GM23338 (cell line): Measurements from ENCODE around the gene PSAPL1. TPM values are rescaled to one million over a fixed set of nuclear protein-coding genes. Genes with fewer than 3 reads are reported as not detected.

Source experiments
- ATAC-seq: fragments of 200-7000 bp; cut with Tn5 transposase; 3 replicates; pipeline ENCODE4 v1.9.1; 2020
- DNase-seq: peaks from one replicate; pipeline ENCODE4 v3.0.0-alpha.2; 2015; ENCODE audit warnings: low spot score
- H2AFZ ChIP-seq: fragments of 200-600 bp; sonication (generic); 2 replicates; pipeline ENCODE4 v1.8.0; 2016; ENCODE audit warnings: antibody characterized with exemption, mild to moderate bottlenecking, moderate library complexity
- H3F3A ChIP-seq: fragments of 200-600 bp; sonication (generic); replicated peaks from 2 replicates; pipeline ENCODE4 v1.8.0; 2017; ENCODE audit warnings: antibody characterized with exemption, mixed run types, low read depth
- H3K27ac ChIP-seq: fragments of 200-600 bp; sonication (generic); 2 replicates; pipeline ENCODE4 v1.6.1; 2016; ENCODE audit warnings: low read depth
- H3K27me3 ChIP-seq: fragments of 200-600 bp; sonication (generic); 2 replicates; pipeline ENCODE4 v1.8.0; 2016; ENCODE audit warnings: mild to moderate bottlenecking, mixed run types, moderate library complexity; ENCODE audit not compliant: insufficient read depth
- H3K36me3 ChIP-seq: fragments of 200-600 bp; sonication (generic); 2 replicates; pipeline ENCODE4 v1.8.0; 2016; ENCODE audit warnings: mild to moderate bottlenecking; ENCODE audit not compliant: insufficient read depth
- H3K4me1 ChIP-seq: fragments of 200-600 bp; sonication (generic); 2 replicates; pipeline ENCODE4 v1.8.0; 2016; ENCODE audit warnings: mild to moderate bottlenecking, moderate library complexity; ENCODE audit not compliant: insufficient read depth
- H3K4me2 ChIP-seq: fragments of 200-600 bp; sonication (generic); 2 replicates; pipeline ENCODE4 v1.7.1; 2017; ENCODE audit warnings: mixed run types
- H3K4me3 ChIP-seq: fragments of 200-600 bp; sonication (generic); 2 replicates; pipeline ENCODE4 v1.6.1; 2016; ENCODE audit warnings: mixed run types
- H3K79me2 ChIP-seq: fragments of 200-600 bp; sonication (generic); replicated peaks from 2 replicates; pipeline ENCODE4 v1.8.0; 2017; ENCODE audit warnings: mild to moderate bottlenecking; ENCODE audit not compliant: insufficient read depth
- H3K9me2 ChIP-seq: fragments of 200-600 bp; sonication (generic); 2 replicates; pipeline ENCODE4 v1.8.0; 2017; ENCODE audit not compliant: insufficient read depth
- H4K20me1 ChIP-seq: fragments of 200-600 bp; sonication (generic); replicated peaks from 2 replicates; pipeline ENCODE4 v1.8.0; 2017; ENCODE audit warnings: mild to moderate bottlenecking; ENCODE audit not compliant: insufficient read depth
- H3K27ac Mint-ChIP-seq: 2 replicates; pipeline ENCODE4 v1.8.0; 2020; ENCODE audit warnings: inconsistent platforms, mild to moderate bottlenecking, moderate library complexity, mixed read lengths
- H3K27me3 Mint-ChIP-seq: 3 replicates; pipeline ENCODE4 v1.8.0; 2022; ENCODE audit warnings: low read depth, mild to moderate bottlenecking, moderate library complexity, mixed read lengths, inconsistent platforms; ENCODE audit not compliant: insufficient read depth, poor library complexity
- H3K36me3 Mint-ChIP-seq: 3 replicates; pipeline ENCODE4 v1.8.0; 2021; ENCODE audit warnings: low read depth, mild to moderate bottlenecking, inconsistent platforms, moderate library complexity, mixed read lengths
- H3K4me1 Mint-ChIP-seq: 3 replicates; pipeline ENCODE4 v1.8.0; 2020; ENCODE audit warnings: mild to moderate bottlenecking, inconsistent platforms, mixed read lengths
- H3K4me3 Mint-ChIP-seq: 3 replicates; pipeline ENCODE4 v1.8.0; 2021; ENCODE audit warnings: moderate library complexity, mild to moderate bottlenecking, inconsistent platforms, mixed read lengths
- H3K9me3 Mint-ChIP-seq: 3 replicates; pipeline ENCODE4 v1.8.0; 2020; ENCODE audit warnings: moderate library complexity, mild to moderate bottlenecking, inconsistent platforms, mixed read lengths
- EZH2phosphoT487 ChIP-seq: fragments of 200-600 bp; sonication (generic); IDR thresholded peaks from one replicate; pipeline ENCODE4 v1.8.1; 2018; ENCODE audit warnings: antibody characterized with exemption; ENCODE audit not compliant: unreplicated experiment
- JUNB ChIP-seq: IDR thresholded peaks from one replicate; pipeline ENCODE4 v1.6.1; 2016; ENCODE audit warnings: antibody characterized with exemption; ENCODE audit not compliant: unreplicated experiment
- NANOG ChIP-seq: IDR thresholded peaks from 2 replicates; pipeline ENCODE4 v1.6.1; 2016; ENCODE audit warnings: antibody characterized with exemption, borderline replicate concordance
- STAT1 ChIP-seq: IDR thresholded peaks from one replicate; pipeline ENCODE4 v1.6.1; 2016; ENCODE audit warnings: antibody characterized with exemption; ENCODE audit not compliant: unreplicated experiment
- ZNF114 ChIP-seq: fragments of 250-450 bp; sonication (Bioruptor Pico); IDR thresholded peaks from 2 replicates; pipeline ENCODE4 v1.5.0; 2020; ENCODE audit warnings: mild to moderate bottlenecking, moderate library complexity
- ZNF331 ChIP-seq: fragments of 250-450 bp; sonication (Bioruptor Pico); IDR thresholded peaks from 2 replicates; pipeline ENCODE4 v1.5.0; 2020; ENCODE audit warnings: low read depth, mild to moderate bottlenecking, moderate library complexity
- polyA plus RNA-seq: library from polyadenylated mRNA; unstranded; fragments of >200 nt; fragmentation: Nextera tagmentation; extraction: Ambion mirVana; gene quantifications from 2 replicates; pipeline ENCODE4 v1.2.1, GENCODE V29; 2016
- total RNA-seq: library from RNA; depleted of rRNA; stranded (reverse); fragments of >200 nt; shearing (Covaris generic); gene quantifications from 2 replicates; pipeline ENCODE4 v1.2.3, GENCODE V29; 2014
- TF ChIP-seq, protein P1 (sequence below): IDR thresholded peaks from one replicate; pipeline ENCODE4 v1.6.1; 2018; ENCODE audit warnings: antibody characterized with exemption; ENCODE audit not compliant: unreplicated experiment
- TF ChIP-seq, protein P2 (sequence below): IDR thresholded peaks from 2 replicates; pipeline ENCODE4 v1.6.1; 2016; ENCODE audit warnings: antibody characterized with exemption
- TF ChIP-seq, protein P3 (sequence below): fragments of 250-450 bp; sonication (Bioruptor Pico); IDR thresholded peaks from 2 replicates; pipeline ENCODE4 v1.5.0; 2020; ENCODE audit warnings: mild to moderate bottlenecking, moderate library complexity
- TF ChIP-seq, protein P4 (sequence below), 2 experiments: fragments of 200-600 bp in 1 of 2; sonication (generic) in 1 of 2; conservative IDR thresholded peaks; 2 replicates each; pipeline versions ENCODE4 v1.5.1 to v1.6.1; 2016 to 2017; ENCODE audit warnings: antibody characterized with exemption in 2 of 2, low read depth in 2 of 2, mild to moderate bottlenecking in 2 of 2, moderate library complexity in 1 of 2

PSAPL1 gene
- total and polyA plus RNA-seq, 2 experiments from 2014 or later, result not detected

DNA sequence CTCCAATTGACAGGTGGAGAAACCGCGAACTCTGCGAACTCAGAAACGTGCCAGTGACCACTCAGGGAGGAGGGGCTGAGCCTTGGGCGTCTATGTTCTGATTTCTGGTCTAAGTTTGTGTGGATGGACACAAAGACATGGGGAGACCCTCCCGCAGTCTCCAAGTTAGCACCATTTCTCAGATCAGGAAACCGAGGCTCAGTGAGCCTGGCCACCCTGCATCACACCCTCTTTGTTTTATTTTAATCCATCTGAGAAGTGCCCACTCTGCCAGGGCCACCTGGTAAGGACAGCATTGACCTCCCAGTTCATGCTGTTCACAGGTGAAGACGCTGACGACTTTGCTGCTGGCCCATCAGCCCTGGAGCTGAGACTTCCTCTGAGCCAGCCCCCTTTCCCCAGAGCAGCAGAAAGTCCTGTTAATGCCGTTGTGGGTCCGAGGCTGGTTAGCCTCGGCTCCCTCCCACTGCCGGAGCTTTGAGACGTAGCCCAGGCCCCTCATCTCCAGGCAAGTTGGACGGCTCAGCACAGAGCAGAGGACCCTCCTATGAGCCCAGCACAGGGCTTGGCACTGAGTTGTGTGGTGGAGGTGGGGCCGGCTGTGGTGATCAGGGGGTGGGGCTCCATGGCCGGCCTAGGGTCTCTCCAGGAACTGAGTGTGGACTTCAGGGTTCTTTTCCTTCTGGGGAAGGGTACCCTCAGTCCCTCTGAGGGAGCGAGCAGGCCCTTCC lies 43.7 kb downstream of the PSAPL1 start (continued):
- TF ChIP-seq, protein P1, sequence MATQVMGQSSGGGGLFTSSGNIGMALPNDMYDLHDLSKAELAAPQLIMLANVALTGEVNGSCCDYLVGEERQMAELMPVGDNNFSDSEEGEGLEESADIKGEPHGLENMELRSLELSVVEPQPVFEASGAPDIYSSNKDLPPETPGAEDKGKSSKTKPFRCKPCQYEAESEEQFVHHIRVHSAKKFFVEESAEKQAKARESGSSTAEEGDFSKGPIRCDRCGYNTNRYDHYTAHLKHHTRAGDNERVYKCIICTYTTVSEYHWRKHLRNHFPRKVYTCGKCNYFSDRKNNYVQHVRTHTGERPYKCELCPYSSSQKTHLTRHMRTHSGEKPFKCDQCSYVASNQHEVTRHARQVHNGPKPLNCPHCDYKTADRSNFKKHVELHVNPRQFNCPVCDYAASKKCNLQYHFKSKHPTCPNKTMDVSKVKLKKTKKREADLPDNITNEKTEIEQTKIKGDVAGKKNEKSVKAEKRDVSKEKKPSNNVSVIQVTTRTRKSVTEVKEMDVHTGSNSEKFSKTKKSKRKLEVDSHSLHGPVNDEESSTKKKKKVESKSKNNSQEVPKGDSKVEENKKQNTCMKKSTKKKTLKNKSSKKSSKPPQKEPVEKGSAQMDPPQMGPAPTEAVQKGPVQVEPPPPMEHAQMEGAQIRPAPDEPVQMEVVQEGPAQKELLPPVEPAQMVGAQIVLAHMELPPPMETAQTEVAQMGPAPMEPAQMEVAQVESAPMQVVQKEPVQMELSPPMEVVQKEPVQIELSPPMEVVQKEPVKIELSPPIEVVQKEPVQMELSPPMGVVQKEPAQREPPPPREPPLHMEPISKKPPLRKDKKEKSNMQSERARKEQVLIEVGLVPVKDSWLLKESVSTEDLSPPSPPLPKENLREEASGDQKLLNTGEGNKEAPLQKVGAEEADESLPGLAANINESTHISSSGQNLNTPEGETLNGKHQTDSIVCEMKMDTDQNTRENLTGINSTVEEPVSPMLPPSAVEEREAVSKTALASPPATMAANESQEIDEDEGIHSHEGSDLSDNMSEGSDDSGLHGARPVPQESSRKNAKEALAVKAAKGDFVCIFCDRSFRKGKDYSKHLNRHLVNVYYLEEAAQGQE, result no peak
- TF ChIP-seq EZH2phosphoT487, result no peak
- TF ChIP-seq STAT1, result no peak
- TF ChIP-seq, protein P2, sequence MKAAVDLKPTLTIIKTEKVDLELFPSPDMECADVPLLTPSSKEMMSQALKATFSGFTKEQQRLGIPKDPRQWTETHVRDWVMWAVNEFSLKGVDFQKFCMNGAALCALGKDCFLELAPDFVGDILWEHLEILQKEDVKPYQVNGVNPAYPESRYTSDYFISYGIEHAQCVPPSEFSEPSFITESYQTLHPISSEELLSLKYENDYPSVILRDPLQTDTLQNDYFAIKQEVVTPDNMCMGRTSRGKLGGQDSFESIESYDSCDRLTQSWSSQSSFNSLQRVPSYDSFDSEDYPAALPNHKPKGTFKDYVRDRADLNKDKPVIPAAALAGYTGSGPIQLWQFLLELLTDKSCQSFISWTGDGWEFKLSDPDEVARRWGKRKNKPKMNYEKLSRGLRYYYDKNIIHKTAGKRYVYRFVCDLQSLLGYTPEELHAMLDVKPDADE, result no peak

DNA sequence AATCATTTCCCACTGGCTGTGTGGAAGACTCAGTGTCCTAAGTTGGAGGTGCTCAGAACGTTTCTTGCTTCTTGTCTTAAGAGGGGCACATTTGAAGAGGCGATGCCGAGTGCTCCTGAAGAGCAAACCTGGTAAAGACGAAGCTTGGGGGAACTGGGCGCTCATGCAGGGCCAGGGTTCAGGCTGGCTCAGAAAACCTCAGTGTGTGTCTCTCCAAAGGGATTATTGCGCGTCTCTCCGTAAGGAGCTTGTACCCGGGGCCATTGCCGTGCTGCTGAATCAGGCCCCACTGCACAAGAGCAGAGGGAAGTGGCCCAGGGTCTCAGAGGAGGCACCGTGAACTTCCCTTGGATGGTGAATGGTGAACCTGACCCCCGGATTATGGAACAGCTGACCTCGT lies 44.4 kb downstream of the PSAPL1 start:
- Mint-ChIP-seq H3K4me3 (no peak overlapping the region), H3K4me1 (peaks cover 3% of the 10 kb centered on the region; the same call in 2 of the 3 replicates), H3K36me3 (no peaks in the 10 kb centered on the region), H3K27me3 (peaks cover 10% of the 10 kb centered on the region), H3K9me3 (no peaks in the 10 kb centered on the region), H3K27ac (no peak overlapping the region)
- H3F3A ChIP-seq, result 0 out of 2 replicates have a peak, but pooled peaks cover 4% of the 10 kb centered on the region
- H4K20me1 ChIP-seq, result no peaks in the 10 kb centered on the region
- no peak overlapping the region for H2AFZ ChIP-seq
- ATAC-seq, result no peak
- H3K4me3 ChIP-seq, result no peak overlapping the region
- TF ChIP-seq JUNB, result no peak
- no peak for TF ChIP-seq ZNF331 (CRISPR knock-in tag)
- TF ChIP-seq ZNF114 (CRISPR knock-in tag), result no peak
- no peak for TF ChIP-seq NANOG
- TF ChIP-seq, protein P3, sequence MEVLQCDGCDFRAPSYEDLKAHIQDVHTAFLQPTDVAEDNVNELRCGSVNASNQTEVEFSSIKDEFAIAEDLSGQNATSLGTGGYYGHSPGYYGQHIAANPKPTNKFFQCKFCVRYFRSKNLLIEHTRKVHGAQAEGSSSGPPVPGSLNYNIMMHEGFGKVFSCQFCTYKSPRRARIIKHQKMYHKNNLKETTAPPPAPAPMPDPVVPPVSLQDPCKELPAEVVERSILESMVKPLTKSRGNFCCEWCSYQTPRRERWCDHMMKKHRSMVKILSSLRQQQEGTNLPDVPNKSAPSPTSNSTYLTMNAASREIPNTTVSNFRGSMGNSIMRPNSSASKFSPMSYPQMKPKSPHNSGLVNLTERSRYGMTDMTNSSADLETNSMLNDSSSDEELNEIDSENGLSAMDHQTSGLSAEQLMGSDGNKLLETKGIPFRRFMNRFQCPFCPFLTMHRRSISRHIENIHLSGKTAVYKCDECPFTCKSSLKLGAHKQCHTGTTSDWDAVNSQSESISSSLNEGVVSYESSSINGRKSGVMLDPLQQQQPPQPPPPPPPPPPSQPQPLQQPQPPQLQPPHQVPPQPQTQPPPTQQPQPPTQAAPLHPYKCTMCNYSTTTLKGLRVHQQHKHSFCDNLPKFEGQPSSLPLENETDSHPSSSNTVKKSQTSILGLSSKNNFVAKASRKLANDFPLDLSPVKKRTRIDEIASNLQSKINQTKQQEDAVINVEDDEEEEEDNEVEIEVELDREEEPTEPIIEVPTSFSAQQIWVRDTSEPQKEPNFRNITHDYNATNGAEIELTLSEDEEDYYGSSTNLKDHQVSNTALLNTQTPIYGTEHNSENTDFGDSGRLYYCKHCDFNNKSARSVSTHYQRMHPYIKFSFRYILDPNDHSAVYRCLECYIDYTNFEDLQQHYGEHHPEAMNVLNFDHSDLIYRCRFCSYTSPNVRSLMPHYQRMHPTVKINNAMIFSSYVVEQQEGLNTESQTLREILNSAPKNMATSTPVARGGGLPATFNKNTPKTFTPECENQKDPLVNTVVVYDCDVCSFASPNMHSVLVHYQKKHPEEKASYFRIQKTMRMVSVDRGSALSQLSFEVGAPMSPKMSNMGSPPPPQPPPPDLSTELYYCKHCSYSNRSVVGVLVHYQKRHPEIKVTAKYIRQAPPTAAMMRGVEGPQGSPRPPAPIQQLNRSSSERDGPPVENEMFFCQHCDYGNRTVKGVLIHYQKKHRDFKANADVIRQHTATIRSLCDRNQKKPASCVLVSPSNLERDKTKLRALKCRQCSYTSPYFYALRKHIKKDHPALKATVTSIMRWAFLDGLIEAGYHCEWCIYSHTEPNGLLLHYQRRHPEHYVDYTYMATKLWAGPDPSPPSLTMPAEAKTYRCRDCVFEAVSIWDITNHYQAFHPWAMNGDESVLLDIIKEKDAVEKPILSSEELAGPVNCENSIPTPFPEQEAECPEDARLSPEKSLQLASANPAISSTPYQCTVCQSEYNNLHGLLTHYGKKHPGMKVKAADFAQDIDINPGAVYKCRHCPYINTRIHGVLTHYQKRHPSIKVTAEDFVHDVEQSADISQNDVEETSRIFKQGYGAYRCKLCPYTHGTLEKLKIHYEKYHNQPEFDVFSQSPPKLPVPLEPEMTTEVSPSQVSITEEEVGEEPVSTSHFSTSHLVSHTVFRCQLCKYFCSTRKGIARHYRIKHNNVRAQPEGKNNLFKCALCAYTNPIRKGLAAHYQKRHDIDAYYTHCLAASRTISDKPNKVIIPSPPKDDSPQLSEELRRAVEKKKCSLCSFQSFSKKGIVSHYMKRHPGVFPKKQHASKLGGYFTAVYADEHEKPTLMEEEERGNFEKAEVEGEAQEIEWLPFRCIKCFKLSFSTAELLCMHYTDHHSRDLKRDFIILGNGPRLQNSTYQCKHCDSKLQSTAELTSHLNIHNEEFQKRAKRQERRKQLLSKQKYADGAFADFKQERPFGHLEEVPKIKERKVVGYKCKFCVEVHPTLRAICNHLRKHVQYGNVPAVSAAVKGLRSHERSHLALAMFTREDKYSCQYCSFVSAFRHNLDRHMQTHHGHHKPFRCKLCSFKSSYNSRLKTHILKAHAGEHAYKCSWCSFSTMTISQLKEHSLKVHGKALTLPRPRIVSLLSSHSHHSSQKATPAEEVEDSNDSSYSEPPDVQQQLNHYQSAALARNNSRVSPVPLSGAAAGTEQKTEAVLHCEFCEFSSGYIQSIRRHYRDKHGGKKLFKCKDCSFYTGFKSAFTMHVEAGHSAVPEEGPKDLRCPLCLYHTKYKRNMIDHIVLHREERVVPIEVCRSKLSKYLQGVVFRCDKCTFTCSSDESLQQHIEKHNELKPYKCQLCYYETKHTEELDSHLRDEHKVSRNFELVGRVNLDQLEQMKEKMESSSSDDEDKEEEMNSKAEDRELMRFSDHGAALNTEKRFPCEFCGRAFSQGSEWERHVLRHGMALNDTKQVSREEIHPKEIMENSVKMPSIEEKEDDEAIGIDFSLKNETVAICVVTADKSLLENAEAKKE (CRISPR knock-in tag), result no peak
- TF ChIP-seq, protein P4, sequence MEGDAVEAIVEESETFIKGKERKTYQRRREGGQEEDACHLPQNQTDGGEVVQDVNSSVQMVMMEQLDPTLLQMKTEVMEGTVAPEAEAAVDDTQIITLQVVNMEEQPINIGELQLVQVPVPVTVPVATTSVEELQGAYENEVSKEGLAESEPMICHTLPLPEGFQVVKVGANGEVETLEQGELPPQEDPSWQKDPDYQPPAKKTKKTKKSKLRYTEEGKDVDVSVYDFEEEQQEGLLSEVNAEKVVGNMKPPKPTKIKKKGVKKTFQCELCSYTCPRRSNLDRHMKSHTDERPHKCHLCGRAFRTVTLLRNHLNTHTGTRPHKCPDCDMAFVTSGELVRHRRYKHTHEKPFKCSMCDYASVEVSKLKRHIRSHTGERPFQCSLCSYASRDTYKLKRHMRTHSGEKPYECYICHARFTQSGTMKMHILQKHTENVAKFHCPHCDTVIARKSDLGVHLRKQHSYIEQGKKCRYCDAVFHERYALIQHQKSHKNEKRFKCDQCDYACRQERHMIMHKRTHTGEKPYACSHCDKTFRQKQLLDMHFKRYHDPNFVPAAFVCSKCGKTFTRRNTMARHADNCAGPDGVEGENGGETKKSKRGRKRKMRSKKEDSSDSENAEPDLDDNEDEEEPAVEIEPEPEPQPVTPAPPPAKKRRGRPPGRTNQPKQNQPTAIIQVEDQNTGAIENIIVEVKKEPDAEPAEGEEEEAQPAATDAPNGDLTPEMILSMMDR (conservative IDR thresholded peaks at IDR 0.05; ENCODE audit: low read depth in 2 of 2), result no peak
- TF ChIP-seq EZH2phosphoT487, result no peak
- H3K4me1 ChIP-seq, result no peaks in the 10 kb centered on the region
- H3K36me3 ChIP-seq, result no peaks in the 10 kb centered on the region
- no peak overlapping the region for H3K4me2 ChIP-seq
- no peaks in the 10 kb centered on the region for H3K79me2 ChIP-seq
- H3K9me2 ChIP-seq, result no peaks in the 10 kb centered on the region
- no peak for DNase-seq
- H3K27ac ChIP-seq, result no peak overlapping the region
- H3K27me3 ChIP-seq, result no peaks in the 10 kb centered on the region
